ENCODE measurements around the gene ABL2.

ABL2 gene

GRCh38 chr1:179120736-179121135 lies 108.7 kb downstream of the ABL2 start:
- TF ChIP-seq CTCF (IDR thresholded peaks at IDR 0.05; ENCODE audit: low read depth, low read length), result no peak

GRCh38 chr1:179119513-179119912 lies 110.0 kb downstream of the ABL2 start:
- no peak overlapping the region for H3K4me3 ChIP-seq (ENCODE audit: low read depth, low read length)
- TF ChIP-seq CTCF (IDR thresholded peaks at IDR 0.05; ENCODE audit: low read depth, low read length), result no peak

More at GRCh38 chr1:179120736-179121135, 108.7 kb downstream of the ABL2 start:
- no peak overlapping the region for H3K4me3 ChIP-seq (ENCODE audit: low read depth, low read length)

GRCh38 chr1:179115181-179115580 lies 114.3 kb downstream of the ABL2 start:
- no peak for TF ChIP-seq CTCF (IDR thresholded peaks at IDR 0.05; ENCODE audit: low read depth, low read length)
- H3K4me3 ChIP-seq (ENCODE audit: low read depth, low read length), result no peak overlapping the region

- TF ChIP-seq CTCF (IDR thresholded peaks at IDR 0.05; ENCODE audit: low read depth, low read length), result no peak
- H3K4me3 ChIP-seq (ENCODE audit: low read depth, low read length), result no peak overlapping the region
Measured at GRCh38 chr1:179108644-179109043, 120.8 kb downstream of the ABL2 start.

- H3K4me3 ChIP-seq (ENCODE audit: low read depth, low read length), result no peak overlapping the region
- no peak for TF ChIP-seq CTCF (IDR thresholded peaks at IDR 0.05; ENCODE audit: low read depth, low read length)
Measured at GRCh38 chr1:179107706-179108629, 121.5 kb downstream of the ABL2 start.

GRCh38 chr1:179105393-179105792 lies 124.1 kb downstream of the ABL2 start:
- H3K4me3 ChIP-seq (ENCODE audit: low read depth, low read length), result no peak overlapping the region
- no peak for TF ChIP-seq CTCF (IDR thresholded peaks at IDR 0.05; ENCODE audit: low read depth, low read length)

GRCh38 chr1:179104611-179105250 lies 124.7 kb downstream of the ABL2 start:
- H3K4me3 ChIP-seq (ENCODE audit: low read depth, low read length), result no peak overlapping the region
- TF ChIP-seq CTCF (IDR thresholded peaks at IDR 0.05; ENCODE audit: low read depth, low read length), result no peak
